NCI-H128 (cell line): ENCODE data around the gene TRABD.

Experiments used
- DNase-seq: peaks from one replicate; lab custom pipeline; 2025; ENCODE audit not compliant: unreplicated experiment; lab: John Stamatoyannopoulos, UW

TRABD gene

GRCh38 chr22:50184902-50185374 is 775 bp upstream of the TRABD start:
- DNase-seq = no peak

DNA sequence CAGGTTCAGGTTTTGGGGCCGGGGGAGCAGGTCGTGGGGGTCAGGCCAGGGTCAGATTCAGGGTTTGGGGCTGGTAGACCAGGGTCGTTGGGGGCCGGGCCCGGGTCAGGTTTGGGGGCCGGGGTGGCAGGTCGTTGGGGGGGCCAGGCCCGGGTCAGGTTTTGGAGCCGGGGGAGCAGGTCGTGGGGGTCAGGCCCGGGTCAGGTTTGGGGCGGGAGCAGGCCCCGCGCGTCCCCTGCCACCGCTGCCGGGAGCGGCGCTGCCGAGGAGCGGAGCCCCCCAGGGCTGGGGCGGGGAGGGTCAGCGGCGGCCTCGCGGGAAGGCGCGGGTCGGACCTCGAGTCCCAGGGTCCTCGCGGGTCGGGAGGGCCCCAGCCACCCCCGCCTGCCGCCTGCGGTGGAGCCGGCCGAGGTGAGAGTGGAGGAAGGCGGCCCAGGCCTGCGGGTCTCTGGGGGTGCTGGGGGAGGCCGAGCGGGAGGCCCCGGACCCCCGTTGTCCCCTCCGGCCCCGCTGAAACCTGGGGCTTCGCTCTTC is 535 bp downstream of the TRABD start:
- DNase-seq = no peak

GRCh38 chr22:50186761-50187523 is 1.2 kb downstream of the TRABD start:
- DNase-seq = no peak

DNA sequence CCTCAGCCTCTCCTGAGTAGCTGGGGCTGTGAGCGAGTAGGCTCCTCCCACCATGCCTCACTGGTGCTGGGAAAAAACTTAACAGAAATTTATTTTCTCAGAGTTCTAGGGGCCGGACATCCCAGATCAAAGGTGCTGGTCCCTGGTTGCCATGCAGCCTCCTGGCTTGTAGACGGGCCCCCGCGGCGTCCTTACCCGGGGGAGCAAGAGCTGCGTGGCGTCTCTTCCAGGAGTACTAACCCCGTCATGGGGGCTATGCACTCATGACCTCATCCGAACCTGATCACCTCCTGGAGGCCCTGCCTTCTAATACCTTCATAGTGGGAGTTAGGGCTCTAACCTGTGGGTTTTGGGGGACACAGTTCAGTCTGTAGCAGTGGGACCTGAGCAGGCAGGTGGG is 2.6 kb downstream of the TRABD start:
- no peak for DNase-seq

GRCh38 chr22:50189184-50189848 is 3.6 kb downstream of the TRABD start:
- no peak for DNase-seq

- DNase-seq = no peak
Observed at GRCh38 chr22:50189849-50190181, 4.1 kb downstream of the TRABD start.

- DNase-seq = no peak
Observed at GRCh38 chr22:50190182-50190940, 4.6 kb downstream of the TRABD start.

GRCh38 chr22:50190941-50191741 is 5.4 kb downstream of the TRABD start:
- DNase-seq = no peak

- no peak for DNase-seq
Observed at GRCh38 chr22:50192436-50193204, 6.9 kb downstream of the TRABD start.

GRCh38 chr22:50193621-50194020 is 7.9 kb downstream of the TRABD start:
- no peak for DNase-seq

- no peak for DNase-seq
Observed at GRCh38 chr22:50194037-50194805, 8.5 kb downstream of the TRABD start.

GRCh38 chr22:50196256-50196655 is 10.5 kb downstream of the TRABD start:
- DNase-seq = no peak

GRCh38 chr22:50197000-50197800 is 11.5 kb downstream of the TRABD start:
- DNase-seq = no peak

GRCh38 chr22:50197856-50198623 is 12.3 kb downstream of the TRABD start:
- no peak for DNase-seq

DNA sequence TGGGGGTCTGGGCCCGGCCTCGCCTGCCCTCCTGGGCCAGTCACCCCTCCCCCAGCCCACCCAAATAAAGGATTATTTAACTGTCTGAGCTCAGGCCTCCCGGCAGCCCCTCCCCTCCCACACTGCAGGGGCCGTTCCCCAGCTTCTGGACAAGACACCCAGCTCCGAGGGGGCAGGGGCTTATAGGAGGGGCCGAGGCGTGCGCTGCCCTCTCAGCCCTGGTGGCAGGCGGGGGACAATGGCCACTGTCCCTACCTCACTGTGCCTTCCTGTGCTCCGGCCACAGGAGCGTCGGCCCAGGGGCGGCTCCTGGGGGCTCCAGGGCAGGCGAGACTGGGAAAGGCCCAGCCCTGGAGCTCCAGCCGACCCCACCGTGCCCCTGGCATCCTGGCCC is 12.9 kb downstream of the TRABD start:
- no peak for DNase-seq

DNA sequence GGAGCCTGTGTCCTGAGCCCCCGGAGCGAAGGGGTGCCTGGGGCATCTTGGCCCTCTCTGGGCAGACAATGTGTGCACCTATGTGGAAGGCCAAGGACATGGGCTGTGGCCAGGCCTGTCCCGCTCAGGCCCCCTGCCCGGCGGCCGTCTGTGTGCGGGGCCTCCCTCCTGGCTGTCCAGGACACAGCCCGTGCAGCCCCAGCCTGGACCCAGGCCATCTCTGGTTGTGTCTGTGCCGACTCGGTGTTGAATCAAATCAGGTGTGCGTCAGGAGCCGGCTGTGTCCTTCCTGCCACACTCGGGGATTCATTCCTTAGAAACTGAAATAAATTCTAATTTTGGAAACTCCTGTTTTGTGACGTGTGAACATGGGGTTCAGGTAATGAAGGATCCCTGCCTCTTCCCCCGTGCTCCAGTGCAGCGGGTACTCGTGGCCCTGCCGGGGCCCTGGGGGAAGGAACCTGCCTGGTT is 13.6 kb downstream of the TRABD start:
- DNase-seq = no peak

- DNase-seq = no peak
Observed at GRCh38 chr22:50199829-50200460, 14.2 kb downstream of the TRABD start.
